DMS79 (cell line): Measurements from ENCODE around the gene SENP1.
A peak's percentile ranks its signal among the peaks of the same experiment; 100 is the strongest.
"Not testable (repeated sequence)": the region's sequence is repeated elsewhere in the genome, so short reads cannot be mapped to it uniquely, and the experiment has no call there.

Experiments
- DNase-seq: peaks from one replicate; lab custom pipeline; 2025; lab: John Stamatoyannopoulos, UW

The SENP1 gene

DNA sequence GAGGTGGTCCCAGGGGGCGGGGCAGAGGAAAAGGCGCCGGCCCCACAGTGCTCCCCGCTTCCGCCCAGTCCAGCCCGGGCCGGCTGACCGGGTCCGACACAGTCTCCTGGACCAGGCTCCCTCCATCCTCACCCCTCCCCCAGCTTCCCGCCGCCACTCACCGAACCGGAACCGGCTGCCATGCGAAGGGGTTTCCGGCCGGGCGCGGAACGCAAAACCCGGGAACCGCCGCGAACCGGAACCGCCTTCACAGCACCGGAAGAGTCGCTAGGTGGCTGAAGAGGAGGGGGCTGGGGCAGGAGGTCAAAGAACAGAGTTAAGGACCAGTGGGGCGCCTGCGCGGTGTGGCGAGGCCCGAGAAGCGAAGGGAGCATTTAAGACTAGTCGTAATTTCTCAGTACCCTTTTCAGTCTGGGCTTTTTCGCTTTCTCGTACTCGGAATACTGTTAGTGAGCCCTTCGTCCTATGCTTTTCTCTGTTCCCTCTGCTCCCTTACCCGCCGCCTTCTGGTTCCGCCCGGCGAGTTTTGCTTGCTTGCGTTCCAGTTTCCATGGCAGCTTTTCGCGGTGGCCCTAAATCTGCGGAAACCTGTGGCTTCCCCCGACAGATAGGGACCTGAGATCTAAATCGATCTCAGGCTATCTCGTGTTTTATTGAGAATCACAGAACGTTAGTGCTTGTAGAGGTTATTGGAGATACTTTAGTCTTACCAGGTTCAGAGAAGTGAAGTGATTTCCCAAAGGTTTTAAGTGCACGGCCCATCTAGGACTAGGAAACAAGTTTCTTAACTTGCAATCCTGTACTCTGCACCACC, at the start of gene SENP1:
Gene SENP1 (minus strand): TSS at position 213 of the 814 bp plus-strand sequence. CDS start 4,607 bp downstream, outside the sequence.
- DNase-seq, result peak; percentile 92

DNA sequence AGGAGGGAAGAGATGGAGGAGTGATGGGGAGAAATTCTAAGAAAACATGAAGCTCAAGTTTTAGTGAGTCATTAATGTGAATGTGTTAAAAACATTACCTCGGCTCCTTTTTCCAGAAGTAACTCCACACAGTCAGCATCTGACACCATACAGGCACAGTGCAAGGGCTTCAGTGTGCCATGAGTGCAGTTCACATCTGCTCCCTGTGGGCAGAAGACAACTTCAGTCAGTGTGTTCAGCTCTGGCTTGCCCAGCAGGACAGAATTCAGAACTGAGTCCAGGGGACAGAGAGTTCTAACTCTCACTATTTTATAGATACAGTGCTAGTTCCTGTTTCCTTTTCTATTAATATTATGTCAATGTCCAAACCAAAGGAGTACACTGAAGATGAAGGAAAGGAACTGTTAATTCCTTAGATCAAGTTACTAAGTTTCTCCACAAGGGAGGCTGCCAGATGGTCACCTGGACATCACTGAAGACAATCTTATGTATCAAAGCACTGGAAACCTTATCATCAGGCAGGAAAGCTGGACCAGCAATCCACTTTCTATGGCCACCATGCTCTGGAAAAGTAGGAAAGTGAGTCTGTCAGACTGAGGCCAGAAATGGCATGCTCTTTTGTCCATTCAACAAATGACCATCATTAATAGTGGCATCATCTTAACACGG, 45.4 kb upstream of the SENP1 start:
- DNase-seq, result no peak

DNA sequence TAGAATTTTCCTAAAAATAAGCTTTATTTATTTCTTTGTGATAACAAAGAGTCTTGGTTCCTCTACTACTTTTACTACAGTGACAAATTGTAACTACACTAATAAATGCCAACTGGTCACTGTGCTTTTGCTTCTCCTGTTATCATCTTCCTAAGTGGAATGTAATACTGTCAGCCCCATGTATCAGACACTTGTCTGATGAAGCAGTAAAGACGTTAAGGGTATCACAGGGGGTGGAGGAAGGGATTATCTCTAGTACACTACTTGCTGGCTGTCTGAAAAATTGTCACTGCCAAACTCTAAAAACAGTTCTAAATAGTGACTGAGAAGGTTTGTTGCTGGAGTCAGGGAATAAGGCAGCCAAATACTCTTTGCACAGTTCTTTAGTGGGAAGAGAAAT, 40.1 kb upstream of the SENP1 start:
- DNase-seq, result no peak

DNA sequence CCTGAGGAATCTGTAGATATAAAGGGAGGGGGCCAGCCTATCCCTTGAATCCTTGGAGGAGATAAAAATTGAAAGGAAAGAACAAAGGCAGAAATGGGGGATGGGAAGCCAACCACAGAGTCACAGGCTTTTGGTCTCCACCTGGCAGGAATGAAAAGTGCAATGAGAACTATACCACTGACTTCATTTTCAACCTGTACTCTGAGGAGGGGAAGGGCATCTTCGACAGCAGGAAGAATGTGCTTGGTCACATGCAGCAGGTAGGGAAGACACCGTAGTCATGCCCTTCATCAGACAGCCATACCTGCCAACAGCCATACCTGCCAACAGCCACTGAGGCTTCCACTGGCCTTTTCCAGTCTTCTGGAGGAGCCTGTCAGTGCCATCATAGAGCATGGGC, 38.0 kb upstream of the SENP1 start:
- DNase-seq, result no peak

DNA sequence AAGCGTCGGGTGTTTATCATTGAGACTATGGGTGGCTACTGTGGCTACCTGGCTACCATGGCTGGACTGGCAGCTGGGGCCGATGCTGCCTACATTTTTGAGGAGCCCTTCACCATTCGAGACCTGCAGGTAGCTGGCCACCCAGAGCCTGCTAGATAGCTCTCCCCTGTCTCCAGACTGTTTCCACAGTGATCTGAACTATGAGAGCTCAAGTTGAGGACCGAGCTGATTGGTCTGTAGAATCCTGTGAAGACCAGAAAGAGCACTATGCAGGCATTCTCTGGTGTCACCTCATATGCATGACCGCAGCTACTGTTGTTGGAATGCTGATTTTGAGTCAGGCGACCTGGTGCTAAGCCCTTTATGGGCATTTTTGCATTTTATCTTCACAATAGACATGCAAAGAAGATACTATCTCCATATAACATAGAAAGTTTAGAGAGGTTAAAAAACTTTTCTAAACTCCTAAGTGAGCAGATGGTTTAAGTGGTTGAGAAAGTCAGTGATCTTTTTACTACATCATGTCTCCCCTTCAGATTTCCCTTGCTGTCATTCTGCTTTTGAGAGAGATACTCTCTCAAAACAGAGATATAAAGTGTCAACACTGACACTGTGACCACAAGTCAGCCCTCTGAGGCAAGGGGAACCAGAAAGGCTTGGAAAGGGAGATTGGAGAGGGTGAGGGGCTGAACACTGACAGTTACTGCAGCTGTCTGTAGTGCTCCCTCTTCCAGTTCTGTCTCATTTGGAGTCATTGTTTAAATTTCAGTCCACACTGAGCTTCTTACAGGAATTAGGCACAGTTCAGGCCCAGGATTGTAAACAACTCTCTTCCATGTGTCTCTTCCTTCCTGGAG, 37.2 kb upstream of the SENP1 start:
- DNase-seq, result no peak

DNA sequence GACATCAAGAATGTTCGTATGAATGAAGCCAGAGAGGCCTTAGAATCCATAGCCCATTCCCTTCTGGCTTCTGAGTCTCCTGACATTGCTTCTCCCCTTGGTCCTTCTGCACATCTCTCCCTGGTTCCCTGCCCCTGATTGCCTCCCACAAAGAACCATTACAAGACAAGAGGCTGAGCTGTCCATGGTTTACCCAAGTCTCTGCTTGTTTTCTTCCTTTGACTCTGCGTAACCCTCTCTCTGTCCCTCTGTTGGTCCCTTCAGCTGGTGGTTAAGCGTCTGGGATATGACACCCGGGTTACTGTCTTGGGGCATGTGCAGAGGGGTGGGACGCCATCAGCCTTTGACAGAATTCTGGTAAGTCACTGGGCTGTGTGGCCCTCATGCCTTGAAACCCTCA, 29.1 kb upstream of the SENP1 start:
- no peak for DNase-seq

DNA sequence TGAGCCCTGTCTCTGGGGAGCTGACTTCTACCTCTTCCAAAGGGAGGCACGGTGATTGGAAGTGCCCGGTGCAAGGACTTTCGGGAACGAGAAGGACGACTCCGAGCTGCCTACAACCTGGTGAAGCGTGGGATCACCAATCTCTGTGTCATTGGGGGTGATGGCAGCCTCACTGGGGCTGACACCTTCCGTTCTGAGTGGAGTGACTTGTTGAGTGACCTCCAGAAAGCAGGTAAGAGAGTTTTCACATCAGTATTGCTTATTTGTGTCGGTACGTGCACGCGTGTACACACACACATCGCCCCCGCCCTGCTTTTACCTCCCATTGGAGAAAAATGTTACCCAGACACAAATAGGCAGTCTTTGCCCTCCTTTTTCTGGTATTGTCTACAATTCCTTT, 26.9 kb upstream of the SENP1 start:
- DNase-seq, result no peak

DNA sequence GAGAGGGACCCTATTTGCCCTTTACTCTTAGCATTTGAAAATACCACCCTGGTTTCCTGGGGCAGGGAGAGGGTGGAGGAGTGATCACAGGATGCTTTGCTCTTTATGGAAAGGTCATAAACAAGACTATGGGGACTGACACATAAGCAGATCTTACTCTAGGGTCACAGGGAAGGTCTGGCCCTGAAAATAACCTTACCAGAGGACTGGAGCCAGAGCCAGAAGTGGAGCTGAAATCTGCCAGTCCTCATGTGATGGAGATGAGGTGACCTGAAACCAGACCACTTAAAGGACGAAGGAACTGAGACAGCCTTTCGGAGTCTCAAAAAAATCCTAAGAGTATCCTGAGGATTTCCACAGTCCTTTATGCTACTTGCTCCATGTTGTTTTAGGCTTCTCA, 25.6 kb upstream of the SENP1 start:
- DNase-seq, result no peak

DNA sequence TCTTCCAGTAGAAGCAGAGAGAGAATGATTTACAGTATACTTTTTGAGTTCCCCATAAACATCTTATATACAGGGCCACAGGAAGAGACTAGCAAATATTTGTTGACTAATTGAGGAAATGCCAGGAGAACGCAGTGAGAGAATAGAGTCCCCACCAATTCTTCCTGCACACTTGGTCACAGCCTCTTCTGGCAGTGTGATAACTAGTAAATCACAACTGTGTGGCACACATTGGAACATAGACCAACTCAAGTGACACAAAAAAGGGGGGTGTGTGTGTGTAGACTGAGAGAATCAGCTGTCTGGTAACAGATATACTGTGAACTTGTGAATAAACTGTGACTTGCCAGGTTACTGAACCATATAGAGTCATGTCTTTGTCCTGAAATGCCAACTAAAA, 23.5 kb upstream of the SENP1 start:
- no peak for DNase-seq

DNA sequence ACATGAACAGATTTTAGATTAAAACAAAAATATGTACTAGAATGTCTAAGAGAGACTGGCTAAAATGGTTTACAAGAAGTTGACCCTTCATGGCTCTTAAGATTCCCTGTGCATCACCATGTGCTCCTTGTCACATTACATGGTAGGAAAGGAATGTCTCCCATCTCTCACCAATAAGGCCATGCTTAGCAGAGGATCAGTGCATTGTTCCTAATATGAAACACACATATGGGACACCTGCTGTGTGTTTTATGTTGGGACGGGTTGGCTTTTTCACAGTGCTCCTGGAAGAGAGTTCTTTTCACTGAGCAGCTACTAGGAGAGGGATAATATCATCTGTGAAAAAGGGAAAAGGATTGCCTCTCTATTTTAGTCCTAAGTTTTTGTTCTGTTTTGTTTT, 22.9 kb upstream of the SENP1 start:
- no peak for DNase-seq

DNA sequence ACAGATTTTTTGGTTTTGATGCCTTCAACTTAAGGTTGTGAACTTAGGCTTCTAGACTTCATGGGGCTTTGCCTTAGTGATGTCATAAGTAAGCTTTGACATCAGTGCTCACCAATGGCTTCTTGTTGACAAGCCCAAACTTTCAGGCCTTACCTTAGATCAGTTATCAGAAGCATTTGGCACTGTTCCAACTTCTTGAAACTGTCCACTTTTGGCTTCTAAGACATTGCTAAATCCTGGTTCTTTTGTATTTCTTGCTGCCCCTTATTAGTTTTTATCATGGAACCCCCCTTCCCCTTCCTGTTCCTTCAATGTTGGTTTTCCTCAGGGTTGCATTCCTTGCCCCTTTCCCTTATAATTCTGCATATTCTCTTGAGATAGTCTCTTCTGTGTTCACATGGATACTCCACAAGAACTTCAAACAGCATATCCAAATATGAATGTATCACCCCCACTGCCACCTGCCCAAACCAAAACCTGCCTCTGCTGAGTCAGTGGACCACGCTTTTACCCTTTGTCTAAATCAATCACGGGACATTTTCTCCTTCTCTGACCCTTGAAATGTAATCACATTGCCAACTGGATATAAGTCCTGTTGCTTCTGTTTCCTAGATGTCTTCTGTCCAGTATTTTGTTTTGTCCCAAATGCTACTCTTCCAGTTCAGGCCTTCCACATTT, 21.2 kb upstream of the SENP1 start:
- no peak for DNase-seq

DNA sequence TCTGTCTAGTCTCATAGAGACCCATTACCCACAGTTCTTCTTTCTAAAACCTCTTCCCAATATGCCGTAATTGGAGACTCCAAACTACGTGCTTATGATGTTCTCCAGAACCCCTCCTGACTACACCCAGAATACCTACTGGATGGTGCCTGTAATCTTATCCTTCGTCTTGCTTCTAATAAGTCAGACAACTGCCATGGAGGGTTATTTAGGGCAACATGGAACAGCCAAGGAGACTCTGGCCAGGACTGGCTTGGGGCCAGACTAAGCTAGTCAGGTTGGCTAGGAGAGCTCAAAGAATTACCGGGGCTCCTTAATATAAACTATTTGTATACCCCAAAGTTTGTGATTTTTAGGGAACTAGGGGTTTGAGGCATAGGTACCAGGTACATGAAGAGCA, 20.1 kb upstream of the SENP1 start:
- no peak for DNase-seq

DNA sequence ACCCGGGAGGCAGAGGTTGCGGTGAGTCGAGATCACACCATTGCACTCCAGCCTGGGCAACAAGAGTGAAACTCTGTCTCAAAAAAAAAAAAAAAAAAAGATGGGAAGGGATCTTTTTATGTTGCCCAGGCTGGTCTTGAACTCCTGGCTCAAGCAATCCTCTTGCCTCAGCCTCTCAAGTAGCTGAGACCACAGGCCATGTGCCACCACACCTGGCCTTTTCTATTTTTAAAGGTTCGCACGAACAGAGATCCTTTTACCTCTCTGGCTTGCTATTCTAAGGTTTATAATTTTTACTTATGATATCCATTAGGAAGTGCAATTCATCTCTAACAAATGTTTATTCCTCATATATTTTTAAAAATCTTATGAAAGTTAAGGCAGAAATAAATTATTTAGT, 19.7 kb upstream of the SENP1 start:
- not testable (repeated sequence) for DNase-seq

DNA sequence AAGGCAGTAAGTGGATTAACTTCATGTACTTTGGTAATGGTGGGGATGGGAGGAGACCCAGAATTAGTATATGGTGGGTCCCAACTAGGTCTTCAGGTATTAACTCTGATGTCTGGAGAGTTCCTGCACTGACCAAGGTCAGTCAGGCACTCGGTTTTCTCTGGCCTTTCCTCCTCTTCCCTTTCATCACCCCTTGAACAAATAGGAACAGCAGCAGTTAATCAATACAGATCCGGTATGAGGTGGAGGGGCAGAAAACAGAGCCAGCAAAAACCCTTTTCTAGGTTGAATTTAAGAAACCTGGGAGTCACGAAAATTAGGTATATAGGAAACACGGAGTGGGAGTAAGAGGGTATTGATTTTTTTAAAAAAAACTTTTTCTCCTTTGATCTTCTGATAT, 17.3 kb upstream of the SENP1 start:
- DNase-seq, result no peak

DNA sequence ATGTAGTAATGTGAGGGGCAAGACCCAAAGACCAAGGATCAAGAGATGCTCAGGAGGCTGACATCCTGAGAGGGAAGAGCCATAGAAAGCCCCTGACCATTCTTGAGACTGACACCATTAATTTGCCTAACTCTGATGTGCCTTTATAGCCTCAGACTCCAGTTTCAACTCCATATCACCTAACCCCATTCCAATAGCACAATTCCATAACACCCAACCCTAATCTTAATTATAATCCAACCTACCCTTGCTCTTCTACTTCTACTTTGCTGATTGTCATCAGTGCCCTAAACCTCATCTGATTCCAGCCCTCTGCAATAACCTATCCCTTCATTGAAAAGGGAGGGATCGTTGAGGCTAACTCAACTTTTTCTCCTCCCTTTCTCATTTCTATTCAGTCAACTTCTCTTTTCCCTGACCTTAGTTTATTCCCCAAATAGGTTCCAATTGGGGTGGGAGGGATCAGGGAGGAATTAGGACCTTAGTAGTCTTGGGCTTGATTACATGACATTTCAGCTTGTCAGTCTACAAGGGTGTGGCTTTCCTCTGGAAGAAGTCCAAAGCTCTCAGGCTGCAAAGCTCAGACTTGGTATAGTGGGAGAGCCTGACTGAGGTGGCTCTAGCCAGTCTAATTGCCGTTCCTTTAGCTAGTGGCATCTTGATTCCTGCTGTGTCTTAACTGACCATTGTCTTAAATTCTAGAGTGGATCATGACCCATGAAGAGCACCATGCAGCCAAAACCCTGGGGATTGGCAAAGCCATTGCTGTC, 16.4 kb upstream of the SENP1 start:
- no peak for DNase-seq

DNA sequence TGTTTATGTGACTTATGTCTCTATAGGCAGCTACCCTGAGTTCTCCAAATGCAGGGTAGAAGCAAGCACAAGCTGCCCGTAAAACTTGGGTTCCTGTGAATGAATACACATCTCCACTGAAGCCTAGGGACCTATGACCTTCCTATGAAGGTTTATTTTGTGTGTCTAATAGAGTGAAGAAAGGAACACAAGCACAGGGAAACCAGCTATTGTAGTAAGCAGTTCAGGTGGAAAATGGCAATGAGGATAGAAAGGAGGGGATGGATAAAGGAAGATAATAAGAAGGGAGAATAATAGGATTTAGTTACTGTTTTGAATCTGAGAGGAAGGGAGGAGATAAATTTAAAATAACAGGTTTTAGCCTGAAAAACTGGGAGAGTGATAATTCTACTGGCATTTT, 15.6 kb upstream of the SENP1 start:
- DNase-seq, result no peak

DNA sequence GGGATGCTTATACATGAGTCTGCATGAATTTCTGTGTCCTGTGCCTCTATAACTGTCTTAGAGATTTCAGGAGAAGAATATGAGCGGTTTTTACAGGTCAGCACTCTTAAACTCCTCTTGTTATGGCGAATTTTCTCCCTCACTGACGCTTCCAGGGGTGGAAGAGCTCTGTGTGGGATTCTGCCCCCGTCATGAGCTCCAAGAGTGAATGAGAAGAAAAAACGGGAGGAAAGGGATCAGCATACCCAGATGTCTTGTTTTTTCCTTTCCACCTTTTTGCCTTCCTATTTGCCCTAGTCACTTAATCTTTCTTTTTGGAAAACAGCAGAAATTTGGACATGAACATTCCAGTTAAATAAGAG, 13.9 kb upstream of the SENP1 start:
- no peak for DNase-seq

DNA sequence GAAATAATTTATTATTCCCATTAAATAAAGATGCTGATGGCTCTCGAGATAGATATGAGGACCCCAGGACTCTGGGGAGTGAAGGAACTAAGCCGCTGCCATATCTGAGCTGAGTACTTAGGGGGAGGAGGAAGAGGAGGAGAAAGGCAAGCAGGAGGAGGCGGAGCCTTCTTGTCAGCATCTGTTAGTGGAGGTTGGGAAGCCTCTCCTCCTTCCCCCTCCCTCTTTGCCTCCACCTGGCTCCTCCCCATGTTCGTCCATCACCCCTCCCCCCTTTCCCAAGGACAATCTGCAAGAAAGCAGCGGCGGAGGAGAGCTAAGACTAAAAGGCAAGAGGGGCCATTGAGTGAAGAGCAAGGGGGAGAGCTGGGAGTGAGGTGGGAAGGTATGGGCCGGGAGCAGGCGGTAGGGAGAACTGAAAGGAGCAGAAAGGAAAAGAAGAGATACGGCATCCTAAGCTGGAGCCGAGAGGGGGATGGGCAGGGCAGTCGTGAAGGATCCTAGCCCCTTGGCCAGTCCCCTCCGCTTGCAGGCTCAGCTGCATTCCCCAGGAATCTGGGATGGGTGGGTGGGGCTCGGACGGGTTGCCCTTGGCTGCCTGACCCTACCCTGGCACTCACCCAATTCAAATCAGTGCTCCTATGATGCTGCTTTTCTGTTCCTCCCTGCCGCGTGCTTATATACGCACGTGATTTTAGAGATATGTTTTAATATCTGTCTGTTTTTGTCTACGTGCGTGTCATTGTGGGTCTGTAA, 13.4 kb upstream of the SENP1 start, which contains the start of gene PFKM:
Gene PFKM (plus strand): TSS at position 287 of the 756 bp plus-strand sequence. CDS start 3,411 bp downstream, outside the sequence.
- peak; percentile 83 for DNase-seq

DNA sequence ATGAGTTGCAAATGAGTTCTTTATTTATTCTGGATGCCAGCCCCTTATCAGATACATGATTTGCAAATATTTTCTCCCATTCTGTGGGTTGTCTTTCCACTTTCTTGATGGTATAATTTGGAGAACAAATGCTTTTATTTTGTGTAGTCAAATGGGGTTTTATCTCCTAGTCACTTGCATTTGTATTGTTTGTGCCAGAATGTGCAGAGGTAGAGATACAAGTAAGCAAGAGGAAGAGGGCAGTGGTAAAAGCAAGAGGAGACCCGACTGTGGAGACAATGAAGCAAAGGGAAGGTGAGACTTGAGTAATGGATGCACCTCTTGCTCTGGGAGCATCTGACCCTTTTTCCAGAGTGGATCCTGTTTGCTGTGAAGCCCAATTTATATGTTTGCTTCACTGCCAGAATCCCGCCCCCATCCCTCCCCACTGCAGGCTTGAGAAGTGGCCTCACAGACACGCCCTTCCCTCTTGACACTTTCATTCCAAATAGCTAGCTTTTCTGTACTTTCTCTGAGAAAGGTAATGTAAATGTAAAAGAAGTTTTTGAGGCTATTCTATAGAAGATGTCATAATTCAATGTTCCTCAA, 12.5 kb upstream of the SENP1 start:
- no peak for DNase-seq

DNA sequence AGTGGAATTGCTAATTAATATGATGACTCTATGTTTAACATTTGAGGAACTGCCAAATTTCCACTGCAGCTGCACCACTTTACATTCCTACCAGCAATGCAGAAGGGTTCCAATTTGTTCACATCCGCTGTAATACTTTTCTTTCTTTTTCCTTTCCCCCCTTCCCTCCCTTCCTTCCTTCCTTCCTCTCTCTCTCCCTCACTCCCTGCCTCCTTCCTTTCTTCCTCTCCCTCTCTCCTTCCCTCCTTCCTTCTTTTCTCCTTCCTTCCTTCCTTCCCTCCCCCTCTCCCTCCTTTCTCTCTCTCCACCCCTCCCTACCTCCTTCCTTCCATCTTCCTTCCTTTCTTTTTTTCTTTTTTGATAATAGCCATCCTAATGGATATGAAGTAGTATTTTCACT, 10.1 kb upstream of the SENP1 start:
- DNase-seq, result no peak
